Fibroblast of the aortic adventitia (primary cell): Measurements from ENCODE around the gene IL24. TPM values are rescaled to one million over a fixed set of nuclear protein-coding genes. Genes with fewer than 3 reads are reported as not detected.

Experiments
- DNase-seq: peaks from one replicate; pipeline ENCODE4 v3.0.0-alpha.2; 2010; ENCODE audit warnings: low read depth
- H3K4me3 ChIP-seq: 2 replicates; pipeline ENCODE4 v1.5.1; 2011; ENCODE audit warnings: low read depth, mild to moderate bottlenecking, control low read depth, low read length, moderate library complexity
- CTCF ChIP-seq: IDR thresholded peaks from 2 replicates; pipeline ENCODE4 v1.5.1; 2011; ENCODE audit warnings: mild to moderate bottlenecking, low read length, control low read depth, inconsistent platforms; ENCODE audit not compliant: insufficient read depth
- total RNA-seq: library from RNA; depleted of rRNA; stranded (reverse); fragments of >200 nt; gene quantifications from 2 replicates; pipeline ENCODE4 v1.2.3, GENCODE V29; 2012; ENCODE audit warnings: low replicate concordance

The IL24 gene
- total RNA-seq, 1 donor: not detected

DNA sequence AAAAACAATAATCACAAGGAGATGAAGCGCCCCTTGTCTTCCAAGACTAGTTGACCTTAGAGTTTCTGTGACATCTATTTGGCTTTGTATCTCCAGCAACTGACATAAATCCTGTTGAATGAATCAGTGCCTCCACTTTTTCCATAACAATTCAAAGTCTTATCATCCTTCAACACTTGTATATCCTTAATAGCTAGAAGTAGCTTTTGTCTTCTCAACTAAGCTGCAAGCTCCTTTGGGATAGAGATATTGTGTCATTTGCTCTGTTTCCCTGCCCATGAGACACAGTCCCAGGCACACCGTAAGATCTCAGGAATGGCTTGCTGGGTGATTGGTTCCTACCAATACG is 43.3 kb downstream of the IL24 start:
- DNase-seq: peak; percentile 7
- no peak for TF ChIP-seq CTCF
- no peak overlapping the region for H3K4me3 ChIP-seq

DNA sequence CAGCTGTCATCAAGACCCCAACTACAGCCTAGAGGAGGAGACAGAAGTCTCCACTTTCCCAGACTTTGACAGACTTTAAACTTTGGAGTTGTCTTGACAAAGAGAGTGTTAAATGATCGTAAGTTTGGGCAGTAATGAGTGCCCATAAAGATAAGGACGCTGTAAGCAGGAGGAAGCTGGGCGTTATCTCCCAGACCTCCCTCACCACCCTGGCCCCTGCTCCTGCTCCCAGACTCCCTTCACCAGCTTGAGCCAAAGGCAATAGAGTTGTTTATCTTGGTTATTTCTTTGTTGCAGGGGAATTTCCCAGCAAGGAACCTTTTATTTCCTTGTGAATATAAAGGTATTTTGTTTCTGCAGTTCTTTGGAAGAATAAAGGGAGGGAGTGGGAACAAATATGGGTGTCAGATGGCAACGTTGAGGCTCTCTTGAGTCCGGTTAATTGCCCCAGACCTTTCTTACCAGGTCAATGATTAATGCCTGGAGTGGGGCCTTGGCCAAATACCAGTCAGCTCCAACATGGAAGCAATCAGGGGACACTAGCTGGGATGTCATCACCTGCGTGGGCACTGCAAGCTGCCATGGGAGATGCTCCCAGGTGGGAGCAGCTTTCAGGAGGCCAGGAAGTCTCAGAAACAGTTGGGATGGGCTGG is 44.6 kb downstream of the IL24 start:
- no peak for DNase-seq
- no peak for TF ChIP-seq CTCF

GRCh38 chr1:206944703-206945102 is 47.5 kb downstream of the IL24 start:
- DNase-seq: no peak
- no peak for TF ChIP-seq CTCF
- no peak overlapping the region for H3K4me3 ChIP-seq

More for the DNA sequence above, 44.6 kb downstream of the IL24 start:
- H3K4me3 ChIP-seq: no peak overlapping the region

GRCh38 chr1:206945779-206946178 is 48.5 kb downstream of the IL24 start:
- TF ChIP-seq CTCF: no peak
- DNase-seq: no peak
- no peak overlapping the region for H3K4me3 ChIP-seq

GRCh38 chr1:206946261-206946660 is 49.0 kb downstream of the IL24 start, which contains the start of gene PIGR:
TSS of gene PIGR (minus strand) at chr1:206946466. CDS start at chr1:206940531, 5,935 bp downstream.
- H3K4me3 ChIP-seq: no peak within 1 kb of the TSS
- no peak for DNase-seq
- no peak for TF ChIP-seq CTCF

DNA sequence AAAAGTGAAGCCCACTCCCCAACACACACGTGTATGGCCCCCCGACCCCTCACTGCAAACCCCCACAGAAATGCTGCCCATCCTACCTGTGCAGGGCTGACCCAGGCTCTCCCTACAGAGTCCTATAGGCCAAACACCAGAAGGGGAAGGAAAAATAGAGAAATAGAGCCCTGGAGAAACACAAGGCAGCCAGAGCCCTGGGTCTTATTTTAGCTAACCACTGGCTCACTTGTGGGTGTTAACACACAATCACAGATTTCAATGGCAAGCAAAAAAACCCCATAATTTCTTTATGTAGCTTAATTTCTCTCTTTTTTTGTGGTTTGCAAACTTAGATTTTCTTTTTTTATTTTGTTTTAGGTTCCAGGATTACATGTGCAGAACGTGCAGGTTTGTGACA is 50.0 kb downstream of the IL24 start:
- no peak for DNase-seq
- TF ChIP-seq CTCF: no peak

GRCh38 chr1:206949208-206949607 is 52.0 kb downstream of the IL24 start:
- H3K4me3 ChIP-seq: no peak overlapping the region
- no peak for DNase-seq
- TF ChIP-seq CTCF: no peak

More for the DNA sequence above, 50.0 kb downstream of the IL24 start:
- H3K4me3 ChIP-seq: no peak overlapping the region
